ENCODE measurements around the gene RPS6KC1. TPM values are rescaled to one million over a fixed set of nuclear protein-coding genes. Genes with fewer than 3 reads are reported as not detected.

Gene RPS6KC1
- total and polyA plus RNA-seq, 9 of the 15 experiments (the other 6 are each of a cell fraction or from before 2014, with no cell fraction given) = 4.3 to 34.6 (median 20.9) TPM

DNA sequence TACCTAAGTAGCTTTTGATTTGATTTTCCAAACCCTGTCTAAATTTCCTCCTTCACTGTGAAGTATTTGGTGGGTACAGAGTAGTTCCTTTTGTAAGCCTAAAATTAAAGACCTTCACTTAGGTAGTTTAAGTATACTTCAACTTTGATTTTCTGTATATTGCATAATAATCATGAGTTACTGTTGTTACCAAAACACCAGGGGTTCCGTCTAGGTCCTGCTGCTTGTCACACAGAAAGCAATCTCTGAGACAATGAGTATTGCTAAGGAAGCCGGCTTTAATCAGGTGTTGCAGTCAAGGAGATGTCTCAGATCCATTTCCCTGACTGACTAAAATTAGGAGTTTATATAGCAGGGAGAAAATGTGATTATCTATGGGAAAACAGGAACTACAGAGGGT, 15.3 kb downstream of the RPS6KC1 start (continued):
- TF ChIP-seq, protein P1, sequence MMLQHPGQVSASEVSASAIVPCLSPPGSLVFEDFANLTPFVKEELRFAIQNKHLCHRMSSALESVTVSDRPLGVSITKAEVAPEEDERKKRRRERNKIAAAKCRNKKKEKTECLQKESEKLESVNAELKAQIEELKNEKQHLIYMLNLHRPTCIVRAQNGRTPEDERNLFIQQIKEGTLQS (IDR thresholded peaks at IDR 0.05) = no peak
- TF ChIP-seq, protein P1 (CRISPR knock-in tag; conservative IDR thresholded peaks at IDR 0.05) = no peak
- TF ChIP-seq, protein P2, sequence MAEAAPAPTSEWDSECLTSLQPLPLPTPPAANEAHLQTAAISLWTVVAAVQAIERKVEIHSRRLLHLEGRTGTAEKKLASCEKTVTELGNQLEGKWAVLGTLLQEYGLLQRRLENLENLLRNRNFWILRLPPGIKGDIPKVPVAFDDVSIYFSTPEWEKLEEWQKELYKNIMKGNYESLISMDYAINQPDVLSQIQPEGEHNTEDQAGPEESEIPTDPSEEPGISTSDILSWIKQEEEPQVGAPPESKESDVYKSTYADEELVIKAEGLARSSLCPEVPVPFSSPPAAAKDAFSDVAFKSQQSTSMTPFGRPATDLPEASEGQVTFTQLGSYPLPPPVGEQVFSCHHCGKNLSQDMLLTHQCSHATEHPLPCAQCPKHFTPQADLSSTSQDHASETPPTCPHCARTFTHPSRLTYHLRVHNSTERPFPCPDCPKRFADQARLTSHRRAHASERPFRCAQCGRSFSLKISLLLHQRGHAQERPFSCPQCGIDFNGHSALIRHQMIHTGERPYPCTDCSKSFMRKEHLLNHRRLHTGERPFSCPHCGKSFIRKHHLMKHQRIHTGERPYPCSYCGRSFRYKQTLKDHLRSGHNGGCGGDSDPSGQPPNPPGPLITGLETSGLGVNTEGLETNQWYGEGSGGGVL (CRISPR knock-in tag; IDR thresholded peaks at IDR 0.05) = no peak
- TF ChIP-seq ZFP36 (IDR thresholded peaks at IDR 0.05; ENCODE audit: low read depth, low read length, partially characterized antibody) = no peak
- TF ChIP-seq, protein P3, sequence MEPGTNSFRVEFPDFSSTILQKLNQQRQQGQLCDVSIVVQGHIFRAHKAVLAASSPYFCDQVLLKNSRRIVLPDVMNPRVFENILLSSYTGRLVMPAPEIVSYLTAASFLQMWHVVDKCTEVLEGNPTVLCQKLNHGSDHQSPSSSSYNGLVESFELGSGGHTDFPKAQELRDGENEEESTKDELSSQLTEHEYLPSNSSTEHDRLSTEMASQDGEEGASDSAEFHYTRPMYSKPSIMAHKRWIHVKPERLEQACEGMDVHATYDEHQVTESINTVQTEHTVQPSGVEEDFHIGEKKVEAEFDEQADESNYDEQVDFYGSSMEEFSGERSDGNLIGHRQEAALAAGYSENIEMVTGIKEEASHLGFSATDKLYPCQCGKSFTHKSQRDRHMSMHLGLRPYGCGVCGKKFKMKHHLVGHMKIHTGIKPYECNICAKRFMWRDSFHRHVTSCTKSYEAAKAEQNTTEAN (CRISPR knock-in tag; IDR thresholded peaks at IDR 0.05) = no peak
- no peak for TF ChIP-seq KAT2B (IDR thresholded peaks at IDR 0.05; ENCODE audit: low read depth, low read length)

Data from K562 (cell line).